GM19025 (cell line): ENCODE results near the gene MAFB.
"Not testable (repeated sequence)": the region's sequence is repeated elsewhere in the genome, so short reads cannot be mapped to it uniquely, and the experiment has no call there.

Experiments used
- ATAC-seq: cut with Tn5 transposase; IDR thresholded peaks from one replicate; pipeline ENCODE4 v1.9.1; 2021; ENCODE audit warnings: mild to moderate bottlenecking, low read depth, moderate library complexity; ENCODE audit not compliant: unreplicated experiment

Gene MAFB

DNA sequence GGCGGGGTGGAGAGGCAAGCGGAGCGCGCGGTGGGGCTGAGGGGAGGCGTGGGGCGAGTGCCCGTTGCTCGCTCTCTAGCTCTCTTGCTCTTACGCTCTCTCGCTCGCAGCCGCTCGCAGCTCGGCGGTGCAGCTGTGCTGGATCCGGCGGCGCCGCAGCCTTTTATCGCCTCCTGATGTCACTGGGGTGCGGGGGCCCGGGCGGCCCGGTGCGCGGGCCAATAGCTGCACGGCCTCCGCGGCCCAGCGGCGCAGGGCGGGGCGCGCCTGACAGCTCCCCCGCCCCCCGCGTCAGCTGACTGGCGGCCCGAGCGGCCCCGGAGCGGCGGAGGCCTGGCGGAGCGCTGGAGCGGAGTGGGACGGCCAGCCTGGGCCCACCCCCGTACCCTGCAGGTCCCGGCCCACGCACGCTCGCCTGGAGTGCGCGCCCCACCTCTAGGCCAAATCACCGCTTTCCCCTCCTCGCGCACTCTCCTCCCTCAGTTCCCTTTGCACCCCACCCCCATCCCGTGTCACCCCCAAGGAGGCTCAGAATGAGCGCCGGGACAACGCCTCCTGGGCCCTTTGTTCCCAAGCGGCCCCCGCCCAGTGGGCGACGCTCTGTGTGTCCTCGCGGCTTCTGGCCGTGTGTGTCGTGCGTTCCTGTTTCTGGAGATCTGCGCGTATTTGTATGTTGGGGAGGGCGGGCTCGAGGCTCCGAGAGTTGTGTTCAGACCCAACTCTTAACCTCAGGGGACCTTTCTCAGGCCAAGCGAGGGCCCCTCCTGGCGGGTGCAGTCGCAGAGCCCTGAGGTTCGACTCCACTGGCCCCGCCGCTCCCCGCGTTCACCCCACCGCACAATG, at the start of gene MAFB:
Gene MAFB, minus strand, starts transcription at position 137 of the 843 bp plus-strand sequence. CDS start 386 bp downstream, outside the sequence.
- peak; percentile 65 for ATAC-seq

DNA sequence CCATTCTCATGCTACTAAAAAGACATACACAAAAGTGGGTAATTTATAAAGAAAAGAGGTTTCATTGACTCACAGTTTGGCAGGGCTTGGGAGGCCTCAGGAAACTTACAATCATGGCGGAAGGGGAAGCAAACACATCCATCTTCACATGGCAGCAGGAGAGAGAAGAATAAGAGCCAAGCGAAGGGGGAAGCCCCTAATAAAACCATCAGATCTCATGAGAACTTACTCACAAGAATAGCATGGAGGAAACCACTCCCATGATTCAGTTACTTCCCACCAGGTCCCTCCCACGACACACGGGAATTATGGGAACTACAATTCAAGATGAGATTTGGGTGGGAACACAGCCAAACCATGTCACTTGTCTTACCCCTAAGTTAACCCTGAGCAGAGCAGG, 47.4 kb upstream of the MAFB start:
- ATAC-seq, result not testable (repeated sequence)

DNA sequence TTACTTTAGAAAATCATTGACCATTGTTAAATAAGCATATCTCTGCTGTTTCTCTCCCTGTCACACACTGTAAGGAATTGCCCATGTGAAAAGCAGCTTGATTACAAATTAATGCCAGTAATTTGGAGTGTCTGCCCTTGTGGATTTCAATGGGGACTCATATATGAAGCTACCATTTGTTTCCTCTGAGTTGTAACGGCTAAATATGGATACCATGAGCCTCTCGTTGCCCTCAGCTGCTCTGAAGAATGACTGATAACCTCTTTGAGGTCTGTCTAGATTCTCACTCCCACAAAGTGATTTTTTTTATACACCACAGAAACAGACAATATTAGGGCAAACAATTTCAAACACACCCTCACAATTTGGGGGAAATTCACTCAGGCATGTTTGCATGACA, 40.0 kb upstream of the MAFB start:
- ATAC-seq, result no peak

DNA sequence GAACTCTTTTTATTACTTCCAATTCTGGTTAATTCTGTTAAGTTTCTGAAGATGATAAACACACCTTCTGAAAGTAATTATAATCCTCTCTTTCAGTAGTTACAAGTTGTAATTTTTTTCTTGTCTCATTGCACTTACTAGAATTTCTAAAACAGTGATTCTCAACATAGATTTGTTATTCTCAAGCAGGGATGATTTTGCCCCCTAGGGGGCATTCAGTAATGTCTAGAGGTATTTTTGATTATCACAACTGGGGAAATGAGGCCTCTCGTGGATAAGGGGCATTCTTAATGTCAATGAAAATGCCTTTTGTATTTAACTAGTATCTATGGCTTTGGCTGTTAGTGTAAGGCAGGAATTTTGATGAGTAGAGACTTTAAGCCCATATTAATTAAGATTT, 39.4 kb upstream of the MAFB start:
- ATAC-seq, result no peak

DNA sequence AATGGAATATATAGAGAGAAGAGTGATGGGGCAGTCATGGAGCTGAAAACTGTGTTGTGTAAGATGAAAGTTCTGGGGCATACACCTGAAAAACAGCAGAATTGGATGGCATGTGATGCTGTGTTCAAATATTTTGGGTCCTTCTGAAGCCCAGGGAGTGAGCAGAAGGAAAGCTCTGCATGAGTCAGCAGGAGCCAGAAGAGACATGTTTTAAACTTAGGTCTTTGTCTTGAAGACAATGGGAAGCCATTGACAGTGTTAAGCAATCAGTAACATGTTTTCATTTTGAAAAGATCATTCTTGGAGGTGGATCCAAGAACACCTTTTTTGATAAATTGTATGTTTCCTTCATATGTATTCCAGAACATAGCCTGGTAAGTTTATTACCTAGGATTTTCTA, 38.9 kb upstream of the MAFB start:
- no peak for ATAC-seq

DNA sequence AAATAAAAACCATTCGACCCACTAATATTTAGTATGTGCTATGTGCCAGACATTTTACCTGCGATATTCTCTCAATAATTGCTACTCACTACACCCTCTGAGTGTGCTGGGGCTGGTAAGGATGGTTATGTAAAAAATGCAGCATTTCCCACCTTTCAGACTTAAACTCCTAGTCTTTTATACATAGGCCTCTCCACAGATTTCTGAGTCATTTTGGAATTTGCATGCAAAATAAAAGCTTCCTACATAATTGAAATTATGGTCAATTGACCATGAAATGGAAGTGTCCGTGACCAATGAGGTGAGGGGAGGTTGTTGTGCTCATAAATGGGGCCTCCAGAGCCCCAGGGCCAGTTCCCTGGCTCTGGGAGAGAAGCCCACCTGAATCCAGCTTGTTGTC, 37.7 kb upstream of the MAFB start:
- ATAC-seq, result no peak

DNA sequence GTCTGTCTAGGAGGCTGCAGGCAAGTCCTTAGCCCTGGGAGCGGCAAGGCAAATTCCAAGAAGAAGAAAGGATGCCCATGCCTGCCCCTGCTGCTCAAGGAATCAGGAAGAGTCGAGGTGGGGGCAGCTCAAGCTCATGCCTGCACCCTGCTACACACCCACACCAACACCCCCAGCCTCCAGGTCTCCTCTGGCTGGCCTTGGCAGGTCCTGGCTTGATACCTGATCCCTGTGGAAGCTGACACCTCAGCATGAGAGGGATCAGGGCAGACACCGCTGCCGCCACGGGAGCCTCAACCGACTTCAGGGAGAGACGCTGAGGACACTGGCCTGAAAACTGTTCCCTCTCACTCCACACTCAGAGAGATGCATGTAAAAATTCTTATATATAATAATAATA, 35.5 kb upstream of the MAFB start:
- no peak for ATAC-seq

DNA sequence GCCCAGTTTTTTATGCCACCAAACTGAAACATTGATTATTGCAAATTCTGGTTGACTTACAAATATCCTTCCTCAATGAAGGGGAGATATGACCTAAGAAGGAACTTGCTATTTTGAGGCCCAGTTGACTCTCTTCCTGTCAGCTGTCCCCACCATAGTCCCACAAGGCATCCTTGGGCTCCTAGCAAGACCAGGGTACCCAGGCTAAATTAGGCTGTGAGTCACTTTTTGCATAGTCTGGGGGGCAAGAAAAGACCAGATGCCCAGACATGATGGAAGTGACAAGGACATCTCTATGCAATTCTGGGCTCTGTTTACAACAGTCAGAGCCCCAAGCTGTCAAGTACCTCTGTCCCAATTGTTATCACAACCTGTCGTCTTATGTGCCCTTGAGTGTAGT, 31.8 kb upstream of the MAFB start:
- no peak for ATAC-seq

DNA sequence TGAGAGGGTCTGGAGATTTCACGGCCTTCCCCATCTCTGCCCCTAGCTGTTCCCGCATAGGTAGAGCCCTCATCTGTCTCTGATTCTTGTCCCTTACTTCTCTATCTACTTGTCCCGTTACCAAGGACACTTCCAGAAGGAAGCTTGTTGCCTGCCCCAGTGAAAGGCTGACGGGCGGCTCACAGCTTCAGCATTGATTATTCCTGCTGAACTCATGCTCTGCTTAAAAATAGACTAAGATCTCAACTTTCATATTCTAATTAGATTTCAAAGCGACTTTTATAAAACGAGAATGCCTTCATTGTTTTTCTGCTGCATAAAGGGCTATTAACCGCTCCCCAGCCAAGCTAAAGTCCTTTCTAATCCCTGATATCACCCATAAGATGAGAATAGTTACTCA, 31.1 kb upstream of the MAFB start:
- no peak for ATAC-seq

DNA sequence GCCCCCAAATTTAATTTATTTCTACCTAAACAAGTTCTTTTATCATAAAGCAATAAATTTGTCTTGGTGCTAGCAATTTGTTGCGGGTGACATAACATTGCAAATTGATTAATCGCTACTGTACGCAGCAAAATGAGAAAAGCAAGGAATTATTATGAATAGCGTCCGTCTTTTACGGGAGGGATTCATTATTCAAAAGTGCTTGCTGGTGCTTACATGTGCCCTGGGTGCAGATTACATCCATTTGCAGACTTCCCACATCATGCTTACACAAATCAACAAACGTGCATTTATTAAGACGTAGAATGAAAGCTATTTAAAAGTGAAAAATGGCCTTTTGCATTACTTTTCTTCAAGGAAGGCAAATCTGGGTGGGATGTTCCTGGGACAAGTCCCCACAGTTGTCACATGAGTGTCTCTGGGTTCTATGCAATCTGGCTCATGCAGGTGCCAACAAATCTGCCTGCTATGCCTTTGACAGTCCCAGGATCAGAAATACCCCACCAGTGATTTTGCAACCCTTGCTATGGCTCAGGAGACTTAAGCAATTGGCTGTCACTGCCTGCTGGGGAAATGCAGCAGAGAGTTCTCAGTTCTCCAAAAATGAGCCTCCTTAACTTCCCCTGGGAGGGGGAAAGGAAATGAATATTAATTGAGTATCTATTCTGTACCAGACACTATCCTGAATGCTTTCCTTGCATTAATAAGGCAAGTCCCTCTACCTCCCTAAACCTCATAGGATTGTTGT, 30.1 kb upstream of the MAFB start:
- ATAC-seq, result no peak

DNA sequence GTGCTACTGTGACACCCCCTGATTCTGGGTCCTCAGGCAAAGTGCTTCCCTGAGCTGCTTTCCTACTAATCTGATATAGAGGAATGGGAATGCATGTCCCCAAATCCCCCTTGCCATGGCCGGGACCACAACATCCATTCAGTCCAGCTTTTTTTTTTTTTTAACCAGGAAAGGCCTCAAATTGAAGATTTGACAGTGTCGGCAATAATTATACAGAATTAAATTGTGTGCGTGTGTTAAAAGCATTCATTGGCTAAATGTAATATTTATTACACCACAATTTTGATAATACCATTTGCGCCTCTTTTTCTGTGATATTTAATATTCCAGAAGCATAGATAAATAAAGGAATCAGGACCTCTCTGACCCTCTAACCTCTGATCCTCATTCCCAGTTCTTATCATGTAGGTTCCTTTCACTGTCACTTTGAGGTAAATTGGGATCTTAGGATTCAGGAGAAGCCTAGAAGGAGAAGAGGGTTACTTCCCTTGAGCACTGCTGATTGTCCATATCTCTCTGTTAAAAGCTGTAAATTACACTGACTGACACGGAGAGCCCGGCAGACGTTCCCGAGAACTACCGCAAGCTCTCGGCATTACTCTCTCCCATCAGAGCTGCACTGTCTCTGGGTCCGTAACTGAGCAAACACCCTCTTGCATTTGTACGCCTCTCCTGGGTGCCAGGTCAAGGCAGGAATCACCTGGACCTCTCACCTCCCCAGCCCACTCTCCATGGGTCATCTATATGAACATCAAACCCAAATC, 29.4 kb upstream of the MAFB start:
- ATAC-seq, result no peak

DNA sequence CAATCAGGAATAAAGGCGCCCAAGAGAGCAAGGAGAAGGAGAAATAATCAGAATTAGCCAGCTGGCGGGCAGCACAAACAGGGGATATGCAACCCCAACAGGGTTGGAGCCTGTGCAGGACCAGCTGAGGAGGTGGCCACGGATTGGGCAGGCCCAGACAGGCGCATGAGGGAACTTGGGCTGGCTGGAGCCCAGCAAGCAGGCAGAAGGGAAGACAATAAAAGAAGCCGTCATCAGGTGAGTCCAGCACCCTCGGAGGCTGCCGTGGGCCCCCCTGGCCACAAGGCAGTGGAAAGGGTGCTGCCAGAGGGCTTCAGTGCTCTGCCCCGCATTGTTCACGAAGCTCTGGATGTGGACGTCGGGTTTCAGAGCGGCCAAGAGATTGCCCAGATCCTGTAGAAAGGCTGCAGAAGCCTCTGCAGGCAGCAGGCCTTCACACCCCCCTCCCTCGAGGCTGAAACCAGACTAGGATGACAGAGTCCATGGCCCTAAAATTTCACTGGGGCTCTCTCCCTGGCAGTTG, 28.4 kb upstream of the MAFB start:
- no peak for ATAC-seq

DNA sequence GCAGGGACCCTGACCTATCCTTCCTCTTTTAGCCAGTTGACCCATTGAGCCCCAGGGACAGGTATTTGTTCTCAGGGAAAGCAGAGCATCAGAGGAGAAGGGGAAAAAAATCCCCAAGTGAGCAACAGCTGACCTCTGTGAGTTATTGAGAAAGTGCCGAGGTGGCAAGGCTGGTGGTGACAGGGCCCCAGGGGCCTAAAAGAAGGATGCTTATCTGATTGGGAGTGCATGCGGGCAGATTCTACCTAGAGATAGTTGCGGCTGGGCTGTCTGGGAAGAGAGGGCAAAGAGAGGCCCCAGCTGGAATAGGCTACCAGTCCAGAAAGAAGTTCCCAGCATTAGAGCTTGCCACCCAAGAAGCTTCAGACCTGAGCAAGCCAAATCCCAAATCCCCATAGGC, 26.5 kb upstream of the MAFB start:
- ATAC-seq, result no peak

DNA sequence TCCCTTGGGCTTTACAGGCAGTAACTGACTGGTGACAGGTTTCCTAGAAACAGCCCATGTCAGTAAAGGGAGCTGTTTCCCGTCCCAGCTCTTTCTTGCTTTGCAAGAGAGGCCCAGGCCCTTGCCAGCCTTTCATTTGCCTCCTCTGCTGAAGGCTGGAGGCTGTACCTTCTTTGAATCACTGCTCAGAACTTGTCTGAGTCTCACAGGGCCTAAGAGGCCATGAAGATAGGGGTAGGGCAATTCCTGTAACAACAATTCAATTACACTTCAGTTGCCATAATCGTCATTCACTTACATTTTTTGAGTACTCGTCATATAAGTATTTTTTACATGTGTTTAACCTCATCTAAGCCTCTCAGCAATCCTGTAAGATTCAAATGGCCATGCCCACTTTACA, 25.9 kb upstream of the MAFB start:
- ATAC-seq, result no peak

DNA sequence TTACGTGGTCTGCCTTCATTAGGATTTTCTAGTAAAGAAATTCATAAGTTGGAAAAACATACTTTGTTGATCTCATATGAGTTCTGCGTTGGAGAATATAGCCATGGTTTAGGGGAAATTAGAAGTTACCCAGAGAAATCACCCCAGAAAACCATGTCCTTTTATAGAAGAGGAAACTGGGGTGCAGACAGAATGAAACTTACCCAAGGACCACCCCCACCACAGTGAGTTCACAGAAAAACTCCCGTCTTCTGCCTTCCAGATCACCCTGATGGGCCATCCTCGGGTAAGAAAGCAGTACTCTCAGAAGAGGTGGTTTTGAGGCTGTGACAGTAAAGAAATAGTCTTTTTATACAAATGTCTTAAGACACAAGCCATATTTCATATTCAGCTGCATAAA, 25.1 kb upstream of the MAFB start:
- no peak for ATAC-seq

DNA sequence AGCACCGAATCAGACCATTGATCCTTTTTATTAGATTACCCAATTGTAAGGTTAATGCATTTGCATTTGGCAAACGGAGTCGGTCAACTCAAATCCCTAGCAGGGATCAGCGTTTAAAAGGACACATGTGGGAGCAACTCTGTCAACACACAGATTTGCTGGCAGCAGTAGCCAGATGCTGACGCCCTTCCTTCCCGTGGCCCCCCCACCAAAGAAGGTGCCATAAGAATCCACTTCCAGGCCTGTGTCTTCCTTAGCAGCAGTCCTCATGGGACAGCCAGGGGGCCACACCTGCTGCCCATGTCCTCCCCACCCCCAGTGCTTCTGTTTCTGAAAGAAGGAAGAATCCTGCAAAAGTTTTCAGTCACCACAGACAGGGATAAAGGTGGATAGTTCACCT, 24.5 kb upstream of the MAFB start:
- no peak for ATAC-seq

DNA sequence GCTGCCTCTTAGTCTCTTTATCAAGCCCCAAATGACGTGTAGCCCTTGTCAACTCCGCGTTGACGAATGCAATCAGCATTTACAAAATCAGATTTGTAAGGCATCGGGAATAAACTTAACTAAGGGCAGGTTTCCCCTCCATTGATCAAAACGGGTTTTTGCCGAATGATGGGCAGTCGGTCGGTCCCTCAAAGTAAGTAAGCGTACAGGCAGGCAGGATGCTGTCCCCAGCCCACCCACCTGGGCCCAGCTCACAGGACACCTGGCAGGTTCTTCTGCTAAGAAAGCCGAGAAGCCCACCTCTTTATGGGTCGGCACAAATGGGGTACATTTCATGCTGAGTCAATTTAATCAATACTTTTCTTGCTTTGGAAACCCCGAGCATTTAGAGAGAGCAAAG, 22.0 kb upstream of the MAFB start:
- no peak for ATAC-seq

DNA sequence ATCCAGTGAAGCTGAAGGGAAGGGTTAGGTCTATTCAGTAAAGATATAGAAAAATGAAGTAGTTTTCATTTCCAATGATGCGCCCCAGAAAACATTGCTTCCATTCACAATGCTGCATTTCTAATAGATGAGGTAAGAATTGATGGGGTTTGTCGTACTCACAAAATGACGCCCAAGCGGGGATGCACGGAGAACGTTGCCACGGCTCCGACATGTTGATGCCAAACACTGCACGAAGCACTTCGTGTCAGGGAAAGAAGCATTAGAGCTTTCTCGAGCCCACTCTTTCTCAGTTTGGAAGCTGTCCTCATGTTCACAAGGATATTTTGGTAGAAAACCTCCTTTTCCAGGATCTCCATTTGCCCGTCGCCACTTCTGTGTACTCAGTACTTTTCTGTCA, 21.6 kb upstream of the MAFB start:
- no peak for ATAC-seq

DNA sequence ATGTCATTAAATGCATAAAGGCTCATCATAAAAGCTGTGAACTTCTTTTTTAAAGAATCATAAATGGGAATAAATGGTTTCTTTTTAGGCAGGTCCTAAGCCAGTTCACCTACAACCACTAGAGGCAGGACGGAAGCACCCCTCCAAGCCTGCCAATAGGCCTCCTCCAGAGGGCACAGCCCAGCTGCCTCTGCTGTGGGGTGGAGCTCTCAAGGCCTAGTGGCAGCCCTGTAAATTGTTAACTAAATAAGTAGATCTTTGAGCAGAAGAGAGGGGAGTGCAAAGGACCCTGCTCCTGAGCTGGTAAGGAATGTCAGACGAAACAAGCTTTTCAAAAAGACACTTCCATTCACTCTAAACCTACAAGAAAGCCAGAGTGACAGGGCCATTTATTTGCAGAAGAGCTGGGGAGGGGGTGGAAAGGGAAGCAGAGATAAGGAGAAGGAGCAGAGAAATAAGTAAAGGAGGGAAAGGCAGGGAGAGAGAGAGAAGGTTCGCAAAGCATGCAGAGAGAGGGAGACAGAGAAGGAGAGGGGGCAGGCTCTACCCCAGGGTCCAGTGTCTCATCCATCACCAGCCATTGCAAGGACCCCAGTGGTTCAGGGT, 18.0 kb upstream of the MAFB start:
- ATAC-seq, result no peak

DNA sequence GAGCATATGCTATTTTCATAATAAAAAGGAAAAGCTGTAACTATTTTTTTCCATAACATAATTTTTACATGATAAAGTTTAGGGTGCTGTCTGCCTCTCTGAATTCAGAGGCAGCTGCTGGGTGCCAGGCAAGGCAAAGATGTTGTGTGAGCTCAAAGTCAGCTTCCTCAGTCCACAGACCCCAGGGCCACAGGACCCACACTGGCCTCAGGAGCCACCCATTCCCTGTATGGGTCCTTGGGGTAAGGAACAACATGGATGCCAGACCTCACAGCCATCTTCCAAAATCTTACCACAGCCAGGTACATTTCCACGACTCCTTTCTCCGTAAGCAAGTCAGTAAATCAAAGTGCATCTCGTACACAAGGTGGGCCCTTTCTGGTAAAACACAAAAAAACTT, 16.4 kb upstream of the MAFB start:
- no peak for ATAC-seq

DNA sequence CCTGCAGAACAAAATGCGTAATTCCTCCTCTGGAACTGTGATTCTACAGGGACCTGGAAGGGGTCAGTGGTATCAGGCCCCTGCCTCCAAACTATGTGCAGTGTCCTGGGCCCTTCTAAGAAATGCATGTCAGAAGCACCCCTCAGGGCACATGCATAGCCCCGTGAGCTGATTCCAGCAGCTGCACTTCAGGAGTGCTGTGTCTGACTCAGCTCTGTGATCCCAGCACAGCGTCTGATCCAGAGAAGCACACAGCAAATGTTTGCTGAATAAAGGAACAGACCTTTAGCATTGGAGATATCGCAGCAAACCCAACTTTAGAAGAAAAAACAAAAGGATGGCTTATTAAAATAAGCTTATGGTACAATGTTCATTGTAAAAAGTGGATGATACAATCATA, 15.8 kb upstream of the MAFB start:
- ATAC-seq, result no peak
